Measurements from ENCODE around the gene NUP58.
"Not testable (repeated sequence)": the region's sequence is repeated elsewhere in the genome, so short reads cannot be mapped to it uniquely, and the experiment has no call there.

The NUP58 gene

GRCh38 chr13:25306671-25307464, 5.4 kb downstream of the NUP58 start:
- DNase-seq, result no peak

DNA sequence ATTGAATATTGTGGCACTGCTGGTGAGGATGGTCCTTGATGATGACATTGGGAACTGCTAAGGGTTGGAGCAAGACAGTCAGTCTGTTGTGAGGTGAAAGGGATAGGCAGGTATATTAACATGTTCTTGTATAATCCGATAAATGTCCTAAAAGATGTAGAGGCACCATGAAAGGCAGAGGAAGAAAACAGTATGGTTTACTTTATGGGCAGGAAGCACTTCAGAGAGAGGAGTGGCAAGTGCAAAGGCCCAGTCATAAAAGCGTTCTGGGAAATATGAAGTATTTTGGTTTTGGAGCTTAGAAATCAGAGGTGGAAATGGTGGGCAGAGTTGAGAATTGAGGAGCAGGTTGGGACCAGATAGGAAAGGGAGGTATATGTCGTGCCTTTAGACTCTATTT, 9.5 kb downstream of the NUP58 start:
- DNase-seq, result no peak

- DNase-seq, result not testable (repeated sequence)
These were observed 17.5 kb downstream of the NUP58 start for GRCh38 chr13:25318946-25319345.

- no peak for DNase-seq
These were observed 18.3 kb downstream of the NUP58 start for GRCh38 chr13:25319771-25320170.

DNA sequence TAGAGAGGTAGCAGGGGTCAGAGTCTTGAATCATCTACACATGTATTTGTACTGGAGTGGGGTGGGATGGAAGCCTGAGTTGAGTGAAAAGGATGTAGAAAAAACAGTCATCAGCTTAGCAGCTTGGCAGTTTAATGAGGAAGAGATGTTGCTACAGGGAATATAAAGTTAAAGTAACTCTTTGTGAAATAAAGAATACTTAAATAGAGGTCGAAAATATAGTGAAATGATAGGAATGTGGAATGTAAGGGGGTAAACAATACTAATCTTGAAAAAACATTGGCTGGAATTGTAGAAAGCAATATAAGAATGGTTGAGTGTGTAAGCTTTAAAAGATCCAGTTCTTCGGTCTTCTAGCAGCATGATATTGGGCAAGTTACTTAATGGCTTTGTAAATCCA, 22.7 kb downstream of the NUP58 start:
- no peak for DNase-seq

GRCh38 chr13:25329706-25330105, 28.3 kb downstream of the NUP58 start:
- DNase-seq, result no peak

DNA sequence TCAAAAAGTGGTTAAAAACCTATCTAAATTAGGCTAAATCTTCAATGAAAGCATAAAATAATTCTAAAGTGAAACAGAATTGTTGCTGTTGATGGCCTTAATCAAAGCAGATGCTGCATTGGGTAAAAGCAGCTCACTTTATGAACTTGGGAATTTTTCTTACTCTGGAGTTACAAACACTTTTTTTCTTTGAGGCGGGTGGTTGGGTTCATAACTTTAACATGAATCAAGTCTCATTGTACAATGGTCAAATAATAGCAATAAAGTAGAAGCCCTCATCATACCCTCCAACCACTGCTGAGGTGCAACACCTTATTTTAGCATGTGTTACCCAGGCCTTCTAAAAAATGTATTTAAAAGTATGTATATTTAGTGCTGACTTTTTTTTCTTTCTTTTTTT, 29.1 kb downstream of the NUP58 start:
- no peak for DNase-seq

- no peak for DNase-seq
These were observed 34.4 kb downstream of the NUP58 start for GRCh38 chr13:25335856-25336255.

GRCh38 chr13:25345576-25345975, 44.2 kb downstream of the NUP58 start:
- no peak for DNase-seq

DNA sequence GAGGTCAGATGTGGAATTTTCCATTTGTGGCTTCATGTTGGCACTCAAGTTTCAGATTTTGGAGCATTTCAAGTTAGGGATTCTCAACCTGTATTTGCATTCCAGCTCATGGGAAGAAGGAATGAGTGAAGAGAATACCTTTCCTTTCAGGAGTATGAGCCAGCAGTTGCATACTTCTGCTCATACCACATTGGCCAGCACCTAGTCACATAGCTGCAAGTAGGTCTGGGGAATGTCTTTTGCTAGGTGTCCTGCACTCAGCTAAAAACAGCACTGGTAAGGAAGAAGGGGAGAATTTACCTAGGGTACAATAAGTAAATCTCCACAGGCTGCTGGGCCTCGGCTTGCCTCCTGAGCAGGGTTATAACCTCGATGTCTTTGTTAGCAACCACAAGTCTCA, 45.7 kb downstream of the NUP58 start:
- DNase-seq, result no peak

DNA sequence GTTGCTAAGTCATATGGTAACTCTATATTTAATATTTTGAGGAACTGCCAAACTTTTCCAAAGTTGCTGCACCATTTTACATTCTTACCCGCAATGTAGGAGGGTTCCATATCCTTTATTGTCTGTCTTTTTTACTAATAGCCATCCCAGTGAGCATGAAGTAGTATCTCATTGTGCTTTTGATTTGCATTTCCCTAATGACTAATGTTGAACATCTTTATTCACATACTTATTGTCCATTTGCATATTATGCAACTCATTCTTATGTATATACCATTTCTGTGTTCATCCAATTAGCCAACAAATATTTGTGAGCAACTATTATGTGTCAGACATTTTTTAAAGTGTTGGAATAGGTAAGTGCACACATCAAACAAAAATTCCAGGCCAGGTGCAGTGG, 50.0 kb downstream of the NUP58 start:
- no peak for DNase-seq

DNA sequence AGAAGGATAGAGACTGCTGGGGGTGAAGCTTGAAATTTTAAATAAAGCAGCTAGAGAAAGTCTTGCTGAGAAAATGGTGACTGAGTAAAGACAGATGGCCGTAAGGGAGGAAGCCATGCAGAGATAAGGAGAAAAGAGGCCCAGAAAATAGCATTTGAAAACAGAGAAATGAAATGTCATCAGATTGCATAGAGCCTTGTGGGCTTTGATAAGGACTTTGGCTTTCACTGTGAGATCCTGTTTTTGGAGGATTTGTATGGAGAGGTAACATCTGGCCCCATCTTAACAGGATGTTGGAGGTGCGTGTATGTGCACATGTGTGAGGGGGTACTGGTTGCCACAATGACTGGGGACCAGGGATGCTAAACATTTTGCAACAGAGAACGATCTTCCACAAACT, 50.8 kb downstream of the NUP58 start:
- DNase-seq, result no peak

- no peak for DNase-seq
These were observed 51.4 kb downstream of the NUP58 start for GRCh38 chr13:25352806-25353205.

GRCh38 chr13:25353344-25353743, 51.9 kb downstream of the NUP58 start:
- DNase-seq, result no peak

GRCh38 chr13:25354377-25354776, 53.0 kb downstream of the NUP58 start:
- no peak for DNase-seq

GRCh38 chr13:25360443-25360842, 59.0 kb downstream of the NUP58 start:
- not testable (repeated sequence) for DNase-seq

- no peak for DNase-seq
These were observed 64.4 kb downstream of the NUP58 start for GRCh38 chr13:25365720-25366235.

- no peak for DNase-seq
These were observed 69.9 kb downstream of the NUP58 start for GRCh38 chr13:25371158-25371874.

DNA sequence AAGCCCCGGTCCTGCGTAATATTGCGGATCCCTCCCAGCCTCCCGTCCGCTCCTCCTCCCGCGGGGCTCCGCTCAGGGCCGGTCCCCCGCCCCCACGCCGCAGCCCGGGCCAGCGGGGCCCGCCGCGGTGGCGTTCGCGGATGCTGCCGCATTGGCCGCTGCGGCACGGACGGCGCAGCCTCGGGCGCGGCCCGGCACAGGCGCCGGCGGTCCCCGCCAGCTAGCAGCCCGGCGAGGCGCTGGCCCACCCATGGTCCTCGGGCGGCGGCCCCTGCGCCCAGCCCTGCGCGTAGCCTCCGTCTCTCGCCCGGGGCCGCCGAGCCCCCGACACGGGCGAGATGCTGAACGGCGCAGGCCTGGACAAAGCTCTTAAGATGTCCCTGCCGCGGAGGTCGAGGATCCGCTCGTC, 70.5 kb downstream of the NUP58 start, which contains the start of gene ATP8A2:
Gene ATP8A2, plus strand, starts transcription at position 100 of the 409 bp plus-strand sequence. Its CDS starts 239 bp downstream, at position 339.
- peak in 1 of 2 experiments; percentile 22 for DNase-seq

DNA sequence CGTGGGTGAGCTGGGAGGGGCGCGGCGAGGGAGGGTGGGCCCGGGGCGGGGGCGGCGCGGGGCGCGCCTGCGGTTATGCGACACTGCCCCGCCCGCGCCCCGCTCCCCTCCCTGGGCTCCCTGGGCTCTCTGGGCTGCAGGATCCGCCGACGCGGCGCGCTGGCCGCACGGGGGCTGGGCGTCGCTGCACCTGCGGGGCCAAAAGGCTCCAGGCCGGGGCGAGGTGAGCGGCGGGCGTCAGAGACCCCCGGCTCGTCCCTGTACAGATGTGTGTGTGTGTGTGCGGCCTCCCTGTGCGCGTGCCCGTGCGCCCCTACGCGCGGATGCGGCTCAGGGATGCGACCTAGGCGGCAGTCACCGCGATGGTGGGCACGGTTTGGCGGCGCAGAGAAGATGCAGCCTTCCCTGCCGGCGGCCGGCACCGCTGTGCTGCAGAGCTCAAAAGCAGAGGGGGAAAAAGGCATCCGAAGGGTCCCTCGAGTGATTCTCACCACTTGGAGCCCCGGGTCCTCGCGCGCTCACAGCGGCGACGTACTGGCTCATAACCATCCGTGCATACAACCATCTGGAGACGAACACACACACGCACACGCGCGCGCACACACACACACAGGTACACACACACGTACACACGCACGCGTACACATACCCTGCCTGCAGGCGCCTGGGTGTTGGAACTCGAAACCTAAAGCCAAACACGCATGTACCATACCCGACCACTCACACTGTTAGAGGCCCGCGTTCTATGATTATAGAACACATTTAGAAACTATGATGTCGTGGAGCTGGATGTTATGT, 71.1 kb downstream of the NUP58 start:
- DNase-seq, result peak in 1 of 2 experiments; percentile 21

GRCh38 chr13:25375727-25376358, 74.4 kb downstream of the NUP58 start:
- DNase-seq, result peak; percentile 29 to 33

GRCh38 chr13:25377244-25377962, 76.0 kb downstream of the NUP58 start:
- no peak for DNase-seq

Data from activated T-cell treated with anti-CD3 and anti-CD28 coated beads, Interleukin-2, amount 50 U/mL, for 48 hours (primary cell).